Panc1 (cell line): ENCODE measurements around the gene CRISPLD2. TPM values are rescaled to one million over a fixed set of nuclear protein-coding genes. Genes with fewer than 3 reads are reported as not detected.

Experiments
- ATAC-seq: fragments of 200-7000 bp; cut with Tn5 transposase; 2 replicates; pipeline ENCODE4 v1.9.1; 2020; ENCODE audit warnings: mild to moderate bottlenecking, moderate library complexity
- BruUV-seq: library from RNA; stranded (reverse); fragments of 400-500 nt; replicated peaks from 2 replicates; lab custom pipeline; 2021; lab: Mats Ljungman, UMichigan
- CTCF ChIA-PET: fragments of 300-600 bp; sonication (Branson Sonifier 250); formaldehyde crosslinking; loops from one replicate; lab custom pipeline; 2022; ENCODE audit warnings: antibody characterized with exemption; lab: Charles Lee
- POLR2A ChIA-PET: fragments of 300-600 bp; sonication (Branson Sonifier 250); formaldehyde crosslinking; loops from one replicate; lab custom pipeline; 2022; ENCODE audit warnings: antibody characterized with exemption; lab: Charles Lee
- DNase-seq: peaks from one replicate; pipeline ENCODE4 v3.0.0-alpha.2; 2010; ENCODE audit warnings: low read depth, low spot score
- H3K27ac ChIP-seq: 2 replicates; pipeline ENCODE4 v1.5.1; 2011; ENCODE audit warnings: mild to moderate bottlenecking, low read length, inconsistent platforms
- H3K27me3 ChIP-seq: fragments of 200-500 bp; sonication (Bioruptor generic); 2 replicates; pipeline ENCODE4 v1.6.0; 2014; ENCODE audit warnings: low read length, inconsistent platforms; ENCODE audit not compliant: control insufficient read depth, insufficient read depth
- H3K36me3 ChIP-seq: fragments of 200-500 bp; sonication (Bioruptor generic); 2 replicates; pipeline ENCODE4 v1.5.1; 2014; ENCODE audit warnings: inconsistent platforms, mild to moderate bottlenecking, low read length, moderate library complexity; ENCODE audit not compliant: control insufficient read depth, insufficient read depth
- H3K4me1 ChIP-seq: 2 replicates; pipeline ENCODE4 v1.5.1; 2011; ENCODE audit warnings: inconsistent platforms, mild to moderate bottlenecking, low read length, moderate library complexity; ENCODE audit not compliant: control insufficient read depth, insufficient read depth
- H3K4me3 ChIP-seq, 2 experiments: 2 replicates each; pipeline ENCODE4 v1.5.1; 2011 to 2012; ENCODE audit warnings: low read depth in 2 of 2, low read length in 2 of 2, mild to moderate bottlenecking in 2 of 2, inconsistent platforms in 1 of 2, moderate library complexity in 1 of 2
- H3K9me3 ChIP-seq: fragments of 200-500 bp; sonication (Bioruptor generic); 2 replicates; pipeline ENCODE4 v1.5.1; 2014; ENCODE audit warnings: low read depth, mild to moderate bottlenecking, inconsistent platforms, low read length, moderate library complexity; ENCODE audit not compliant: control insufficient read depth, insufficient read depth
- CTCF ChIP-seq: fragments of 450-650 bp; IDR thresholded peaks from 2 replicates; pipeline ENCODE4 v1.5.1; 2017; ENCODE audit warnings: mild to moderate bottlenecking
- POLR2AphosphoS5 ChIP-seq: IDR thresholded peaks from 2 replicates; pipeline ENCODE4 v1.6.1; 2012; ENCODE audit warnings: mild to moderate bottlenecking, low read depth, low read length, moderate library complexity
- REST ChIP-seq, 2 experiments: IDR thresholded peaks; 2 replicates each; pipeline ENCODE4 v1.6.1; 2011 to 2012; ENCODE audit warnings: low read depth in 2 of 2, control low read depth in 1 of 2, low read length in 1 of 2, mild to moderate bottlenecking in 1 of 2, moderate library complexity in 1 of 2; ENCODE audit not compliant: insufficient read depth in 1 of 2
- SIN3A ChIP-seq: IDR thresholded peaks from 2 replicates; pipeline ENCODE4 v1.6.1; 2012; ENCODE audit warnings: low read depth, mild to moderate bottlenecking, low read length, moderate library complexity, borderline replicate concordance; ENCODE audit not compliant: insufficient read depth
- TCF7L2 ChIP-seq: IDR thresholded peaks from 2 replicates; pipeline ENCODE4 v1.6.1; 2011; ENCODE audit warnings: mild to moderate bottlenecking, low read depth, low read length, inconsistent platforms
- in situ Hi-C: cut with HindIII; loops from 2 replicates; pipeline ENCODE4 v1.10.0; 2016; ENCODE audit warnings: low sequenced_read_pairs, low pct_unique_long_range_greater_than_20kb
- intact Hi-C: fragments of 100-400 bp; cut with micrococcal nuclease; formaldehyde crosslinking; loops from one replicate; pipeline ENCODE4 v1.10.0; 2022; ENCODE audit not compliant: unreplicated experiment
- total RNA-seq: library from RNA; stranded (reverse); gene quantifications from one replicate; pipeline ENCODE4 v1.2.1, GENCODE V29; 2021; ENCODE audit not compliant: unreplicated experiment

The CRISPLD2 gene
- total RNA-seq, 1 experiment from 2014 or later: 12.9 TPM

DNA sequence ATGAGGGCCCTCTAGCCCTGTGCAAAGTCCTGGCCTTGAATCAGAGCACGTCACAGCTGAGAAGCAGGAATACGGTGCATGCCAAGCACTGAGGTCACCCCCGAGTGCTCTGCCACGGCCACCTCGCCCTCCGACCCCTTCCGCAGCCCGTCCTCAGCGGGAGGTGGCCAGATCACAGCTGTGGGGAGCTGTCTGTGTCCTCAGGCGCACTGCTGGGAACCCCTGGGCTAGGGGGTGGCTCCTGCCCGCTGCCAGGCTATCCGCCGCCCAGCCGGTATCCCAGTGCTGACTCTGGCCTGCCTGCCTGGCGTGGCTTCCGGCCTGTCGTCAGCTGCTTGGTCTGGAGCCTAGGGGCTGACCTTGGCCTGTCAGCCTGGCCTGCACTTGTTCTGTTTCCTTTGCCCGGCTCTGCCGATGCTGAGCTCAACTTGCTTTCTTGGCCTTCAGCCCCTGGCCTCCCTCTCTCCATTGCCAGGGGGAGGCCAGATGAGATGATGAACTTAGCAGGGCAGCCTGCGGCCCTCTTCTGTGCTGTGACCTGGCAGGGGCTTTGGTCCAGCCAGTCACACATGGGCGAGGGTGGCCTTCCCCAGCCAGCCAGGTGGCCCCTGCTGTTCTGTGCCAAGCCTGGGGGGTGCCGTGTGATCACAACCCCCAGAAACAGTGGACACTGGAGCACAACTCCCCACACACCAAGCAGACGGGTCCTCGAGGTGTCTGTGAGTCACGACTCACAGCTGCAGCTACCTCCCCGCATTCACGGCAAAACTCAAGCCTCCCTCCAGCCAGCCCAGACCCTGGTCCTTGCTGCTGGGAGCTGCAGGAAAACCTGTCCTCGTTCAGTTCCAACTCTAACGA is 114.2 kb downstream of the CRISPLD2 start:
- H3K9me3 ChIP-seq: no peaks in the 10 kb centered on the region
- TF ChIP-seq REST (IDR thresholded peaks at IDR 0.05; ENCODE audit: insufficient read depth in 1 of 2, low read depth in 2 of 2, low read length in 1 of 2) (no peak), POLR2AphosphoS5 (no peak)
- BruUV-seq: no TSS peak
- no peaks in the 10 kb centered on the region for H3K27me3 ChIP-seq
- DNase-seq (no peak), ATAC-seq (no peak)
- intact Hi-C loops (no loop called here), in situ Hi-C loops (no loop called here)
- POLR2A ChIA-PET: interaction anchor here (0.7 kb wide), 1 partner anchor 18 kb away, joined by 12 read pairs; no protein-coding TSS in a partner anchor
- no peaks in the 10 kb centered on the region for H3K4me1 ChIP-seq
- no peaks in the 10 kb centered on the region for H3K36me3 ChIP-seq
- CTCF ChIA-PET: interaction anchor here (0.8 kb wide), 1 partner anchor 37 kb away, joined by 3 read pairs; no protein-coding TSS in a partner anchor
- H3K27ac ChIP-seq: no peak overlapping the region
- H3K4me3 ChIP-seq: no peak overlapping the region

GRCh38 chr16:84937196-84938005 is 117.6 kb downstream of the CRISPLD2 start:
- no TSS peak for BruUV-seq

More at GRCh38 chr16:84937196-84938005, 117.6 kb downstream of the CRISPLD2 start:
- Histone ChIP-seq H3K27ac (no peak overlapping the region), H3K27me3 (no peaks in the 10 kb centered on the region), H3K4me1 (no peaks in the 10 kb centered on the region), H3K36me3 (no peaks in the 10 kb centered on the region), H3K9me3 (no peaks in the 10 kb centered on the region), H3K4me3 (no peak overlapping the region)
- in situ Hi-C loops: no loop called here
- no peak for TF ChIP-seq REST (IDR thresholded peaks at IDR 0.05; ENCODE audit: insufficient read depth in 1 of 2, low read depth in 2 of 2, low read length in 1 of 2)
- TF ChIP-seq SIN3A: no peak
- TF ChIP-seq CTCF: no peak
- no peak for TF ChIP-seq POLR2AphosphoS5
- no peak for TF ChIP-seq TCF7L2
- ChIA-PET POLR2A (no interaction called here), CTCF (no interaction called here)
- no peak for DNase-seq
- intact Hi-C loops: no loop called here
- ATAC-seq: no peak
